HG03457 (cell line): Measurements from ENCODE around the gene REPIN1.

Experiments
- ATAC-seq: cut with Tn5 transposase; IDR thresholded peaks from one replicate; pipeline ENCODE4 v1.9.1; 2021; ENCODE audit warnings: moderate number of reproducible peaks; ENCODE audit not compliant: unreplicated experiment

REPIN1 gene

DNA sequence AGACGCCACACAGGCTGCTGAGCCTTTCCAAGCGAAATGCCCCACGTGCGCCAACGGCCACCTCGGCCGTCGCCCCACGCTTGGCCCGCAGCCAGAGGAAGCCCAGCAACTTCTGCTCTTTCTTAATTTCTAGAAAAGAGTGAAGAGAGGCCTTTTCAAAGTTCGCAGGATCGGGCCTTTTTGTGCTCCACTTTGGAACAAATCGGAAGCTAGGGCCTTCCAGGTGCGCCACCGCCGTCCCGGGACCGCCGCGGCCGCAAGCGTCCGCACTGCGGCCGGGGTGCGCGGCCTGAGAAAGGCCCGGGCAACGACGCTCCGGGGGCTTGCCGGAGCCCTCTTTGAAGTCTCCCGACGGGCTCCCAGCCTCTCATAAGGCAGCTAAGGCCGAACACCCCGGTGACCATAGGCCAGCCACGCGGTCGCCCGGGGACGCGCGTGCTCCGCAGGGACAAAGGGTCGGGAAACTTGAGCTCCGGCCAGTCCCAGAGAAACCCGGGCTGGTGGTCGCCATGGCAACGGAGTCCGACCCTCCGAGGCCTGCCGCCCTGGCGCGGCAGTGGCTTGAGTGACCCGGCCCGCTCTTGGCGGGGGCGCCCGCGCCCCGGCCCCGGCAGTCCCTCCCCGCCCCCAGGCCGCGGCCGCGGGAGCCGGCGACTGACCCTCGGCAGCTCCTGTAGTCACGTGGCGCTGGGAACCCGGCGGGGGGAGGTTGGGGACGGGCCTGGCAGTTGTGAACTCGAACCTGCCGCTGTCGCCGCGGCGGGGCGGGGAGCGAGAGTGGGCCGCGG, at the start of gene REPIN1:
Gene REPIN1 (plus strand): TSS at position 727 of the 788 bp plus-strand sequence. CDS start 890 bp downstream, outside the sequence.
- no peak for ATAC-seq

GRCh38 chr7:150321788-150322113, 46.9 kb upstream of the REPIN1 start:
- no peak for ATAC-seq

- no peak for ATAC-seq
These were observed 46.3 kb upstream of the REPIN1 start for GRCh38 chr7:150322114-150322832.

DNA sequence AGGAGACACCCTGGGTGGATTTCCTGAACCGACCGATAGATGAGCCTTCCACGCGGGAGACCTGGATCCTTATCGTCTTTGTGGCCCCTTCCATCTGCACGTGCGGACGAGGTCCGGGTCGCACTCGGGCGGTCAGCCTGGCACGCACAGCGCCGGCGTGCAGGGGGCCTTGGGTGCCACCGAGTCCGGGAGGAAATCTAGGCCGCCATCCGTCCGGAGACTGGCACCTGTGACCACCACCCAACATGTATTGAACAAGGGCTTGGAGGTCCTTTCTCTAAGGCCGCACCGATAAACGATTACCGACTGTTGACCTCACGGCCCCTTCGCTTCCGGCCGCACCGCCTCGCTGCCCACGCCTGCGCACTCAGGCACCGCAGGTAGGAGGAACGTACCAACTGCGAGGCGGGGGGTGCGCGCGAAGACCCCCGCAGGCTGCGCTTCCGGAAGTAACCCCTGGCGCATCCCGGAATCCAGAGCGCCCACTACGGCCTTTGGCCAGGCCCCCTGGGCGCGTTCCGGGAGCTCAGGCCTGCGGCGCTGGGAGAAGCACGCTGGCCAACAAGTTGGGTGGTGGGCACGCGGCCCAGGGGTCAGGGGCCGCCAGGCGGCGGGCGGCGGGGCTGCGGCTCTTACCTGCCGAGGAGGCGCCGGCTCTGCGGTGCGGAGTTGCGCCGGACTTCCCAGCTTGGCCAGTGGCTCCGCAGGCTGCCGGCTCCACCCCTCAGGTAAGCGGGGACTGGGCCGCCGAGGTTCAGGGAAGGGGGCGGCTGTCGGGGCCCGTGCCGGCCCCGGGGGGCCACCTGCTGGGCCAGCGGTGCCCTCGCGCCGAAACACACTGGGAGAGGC, 45.6 kb upstream of the REPIN1 start, which contains the start of the genes ACTR3C and LRRC61:
Gene ACTR3C (minus strand): TSS at position 713 of the 849 bp plus-strand sequence. CDS start 28,249 bp downstream, outside the sequence.
Gene LRRC61 (plus strand): TSS at position 523 of the 849 bp plus-strand sequence. CDS start 13,507 bp downstream, outside the sequence.
- ATAC-seq = peak; percentile 45

- ATAC-seq = no peak
These were observed 44.8 kb upstream of the REPIN1 start for GRCh38 chr7:150323682-150324372.

GRCh38 chr7:150324373-150324961, 44.2 kb upstream of the REPIN1 start:
- no peak for ATAC-seq

GRCh38 chr7:150325110-150325611, 43.5 kb upstream of the REPIN1 start:
- no peak for ATAC-seq

DNA sequence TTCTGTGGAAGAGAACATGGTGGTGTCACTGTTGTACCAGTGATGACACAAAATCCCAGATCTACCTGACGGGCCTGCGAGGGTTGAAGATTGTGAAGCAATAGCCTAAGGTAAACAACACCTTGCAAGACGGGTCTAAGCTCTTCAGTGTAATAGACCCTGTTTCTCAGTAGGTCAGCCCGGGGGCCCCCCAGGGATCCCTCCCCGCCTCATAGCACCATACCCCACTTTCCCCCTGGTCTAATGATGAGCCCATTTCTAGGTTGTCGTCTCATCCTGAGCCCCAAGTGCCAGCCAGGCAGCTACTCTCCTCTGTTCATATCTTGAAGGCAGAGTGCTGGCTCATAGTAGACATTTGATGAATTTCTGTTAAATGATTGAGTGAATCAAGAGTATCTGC, 42.7 kb upstream of the REPIN1 start:
- ATAC-seq = no peak

DNA sequence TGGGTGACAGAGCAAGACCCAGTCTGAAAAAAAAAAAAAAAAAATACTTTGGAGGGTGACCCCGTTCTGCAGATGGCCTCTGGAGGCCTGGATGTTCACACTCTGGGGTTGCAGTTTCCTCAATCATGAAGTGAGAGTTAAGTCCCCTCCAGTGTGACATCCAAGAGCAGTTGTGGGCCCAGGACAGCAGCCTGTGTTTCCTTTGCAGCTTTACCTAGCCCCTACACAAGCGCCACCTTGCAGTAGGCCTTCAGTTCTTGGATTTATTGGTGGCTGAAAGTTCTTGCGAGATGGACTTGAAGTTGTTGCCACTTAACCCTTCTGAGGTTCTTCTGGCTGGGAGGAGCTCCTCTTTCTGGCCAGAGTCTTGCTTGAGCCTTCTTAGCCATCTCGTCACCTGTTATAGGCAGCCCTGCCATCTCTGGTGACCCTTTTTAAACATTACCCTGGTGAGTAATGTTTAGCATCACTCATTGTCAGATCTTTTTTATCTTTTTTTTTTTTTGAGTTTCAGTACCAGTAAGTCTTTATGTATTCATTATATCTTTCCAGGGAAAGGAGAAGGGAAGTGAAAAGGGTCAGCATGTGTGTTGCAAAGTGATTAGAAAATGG, 41.9 kb upstream of the REPIN1 start:
- no peak for ATAC-seq

DNA sequence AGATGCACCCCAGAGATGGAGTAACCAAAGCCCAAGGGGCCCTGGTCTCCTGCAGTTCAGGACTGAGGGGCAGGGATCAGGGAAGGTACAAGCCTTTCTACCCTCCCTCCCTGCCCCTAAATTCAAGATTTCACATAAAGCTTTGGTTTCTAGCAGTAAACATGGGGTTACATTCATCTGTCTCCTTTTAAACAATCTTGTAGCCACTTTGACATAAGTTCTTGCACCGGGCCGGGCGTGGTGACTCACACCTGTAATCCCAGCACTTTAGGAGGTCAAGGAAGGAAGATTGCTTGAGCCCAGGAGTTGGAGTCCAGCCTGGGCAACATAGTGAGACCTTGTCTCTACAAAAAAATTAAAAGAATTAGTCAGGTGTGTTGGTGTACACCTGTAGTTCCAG, 41.3 kb upstream of the REPIN1 start:
- ATAC-seq = no peak

GRCh38 chr7:150329331-150330120, 39.1 kb upstream of the REPIN1 start:
- no peak for ATAC-seq

GRCh38 chr7:150330211-150330885, 38.3 kb upstream of the REPIN1 start:
- ATAC-seq = no peak

- ATAC-seq = no peak
These were observed 35.6 kb upstream of the REPIN1 start for GRCh38 chr7:150332852-150333635.

GRCh38 chr7:150333659-150334058, 35.0 kb upstream of the REPIN1 start:
- ATAC-seq = no peak

GRCh38 chr7:150334108-150334507, 34.5 kb upstream of the REPIN1 start:
- ATAC-seq = no peak

- ATAC-seq = no peak
These were observed 33.4 kb upstream of the REPIN1 start for GRCh38 chr7:150335108-150335773.

DNA sequence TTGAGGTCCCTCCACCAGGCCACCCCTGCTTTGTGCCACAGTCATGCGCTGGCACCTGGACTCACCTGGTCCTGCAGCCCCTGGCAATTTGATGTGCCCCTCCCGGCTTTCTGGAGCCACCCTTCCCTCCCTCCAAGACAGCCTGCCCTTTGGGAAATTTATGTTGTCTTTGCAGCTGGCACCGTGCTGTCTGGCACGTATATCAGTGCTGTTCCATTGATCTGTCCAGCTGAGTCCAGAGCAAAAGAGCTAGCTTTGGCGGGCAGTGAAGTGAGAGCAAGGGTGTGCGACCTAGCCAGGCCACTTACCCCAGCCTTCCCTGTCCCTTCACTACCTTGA, 32.9 kb upstream of the REPIN1 start:
- ATAC-seq = no peak
